Mammary epithelial cell (primary cell): Measurements from ENCODE around the gene AHDC1.

Source experiments
- CTCF ChIP-seq, 2 donors: IDR thresholded peaks in 1 of 2; conservative IDR thresholded peaks in 1 of 2; 2 replicates each; pipeline ENCODE4 v1.5.1; 2011 to 2012; ENCODE audit warnings: inconsistent platforms in 2 of 2, low read length in 2 of 2, mild to moderate bottlenecking in 2 of 2, control low read depth in 1 of 2, low read depth in 1 of 2; ENCODE audit not compliant: insufficient read depth in 1 of 2; ENCODE audit errors: extremely low read depth in 1 of 2
- EZH2 ChIP-seq: IDR thresholded peaks from 2 replicates; pipeline ENCODE4 v1.6.1; 2012; ENCODE audit warnings: low read length, inconsistent platforms, borderline replicate concordance

- TF ChIP-seq CTCF (conservative IDR thresholded peaks at IDR 0.05 in 1 of 2, IDR thresholded peaks at IDR 0.05 in 1 of 2; ENCODE audit: extremely low read depth in 1 of 2, insufficient read depth in 1 of 2, low read depth in 1 of 2, low read length in 2 of 2) (no peak), EZH2 (no peak)
Measured at GRCh38 chr1:27569088-27569460, 34.9 kb downstream of the AHDC1 start.
